Upper lobe of left lung (tissue), 6 donors: Measurements from ENCODE around the gene MYO5B. TPM values are rescaled to one million over a fixed set of nuclear protein-coding genes. Genes with fewer than 3 reads are reported as not detected.

Source experiments
- ATAC-seq, 2 donors: fragments of 200-7000 bp; cut with Tn5 transposase; one replicate each; pipeline ENCODE4 v1.9.1; 2022; ENCODE audit warnings: mild to moderate bottlenecking in 2 of 2, moderate library complexity in 2 of 2; ENCODE audit not compliant: low FRiP score in 2 of 2
- DNase-seq, 2 donors: peaks; one replicate each; pipeline ENCODE4 v3.0.0-alpha.2; 2019 to 2020
- H3K27ac ChIP-seq, 4 donors: fragments of 200-600 bp; sonication (generic); one replicate each; pipeline ENCODE4 v1.5.1; 2016 to 2019
- H3K27me3 ChIP-seq, 4 donors: fragments of 200-600 bp; sonication (generic); one replicate each; pipeline ENCODE4 v1.5.1; 2017 to 2019
- H3K36me3 ChIP-seq, 4 donors: fragments of 200-600 bp; sonication (generic); one replicate each; pipeline ENCODE4 v1.5.1; 2016 to 2019
- H3K4me1 ChIP-seq, 4 donors: fragments of 200-600 bp; sonication (generic); one replicate each; pipeline ENCODE4 v1.5.1; 2018 to 2019
- H3K4me3 ChIP-seq, 4 donors: fragments of 200-600 bp; sonication (generic); one replicate each; pipeline ENCODE4 v1.5.1; 2017 to 2019; ENCODE audit warnings: mild to moderate bottlenecking in 2 of 4, moderate library complexity in 1 of 4
- H3K9me3 ChIP-seq, 4 donors: fragments of 200-600 bp; sonication (generic); one replicate each; pipeline ENCODE4 v1.5.1; 2018 to 2019
- EP300 ChIP-seq, 4 donors: sonication (generic); formaldehyde crosslinking; IDR thresholded peaks; one replicate each; pipeline ENCODE4 v1.5.1; 2017; ENCODE audit warnings: antibody characterized with exemption in 4 of 4, control low read depth in 2 of 4
- POLR2A ChIP-seq, 4 donors: fragments of 450-650 bp; IDR thresholded peaks; one replicate each; pipeline ENCODE4 v1.5.1; 2016 to 2017; ENCODE audit warnings: antibody characterized with exemption in 4 of 4, mild to moderate bottlenecking in 2 of 4
- POLR2AphosphoS5 ChIP-seq, 2 donors: sonication (generic); formaldehyde crosslinking; IDR thresholded peaks; one replicate each; pipeline ENCODE4 v1.5.1; 2017; ENCODE audit warnings: antibody characterized with exemption in 2 of 2
- WGBS, 2 donors: methylation state at CpG; one replicate each; pipeline ENCODE4 v1.1.5; 2017 to 2018; 5-methylcytosine and 5-hydroxymethylcytosine counted together
- total RNA-seq, 6 donors: library from RNA; depleted of rRNA in 4 of 6; stranded (reverse); fragments of >200 nt in 4 of 6; gene quantifications; one replicate each; pipeline versions ENCODE4 v1.1.0 to v1.2.1, GENCODE V29; 2016 to 2021
- TF ChIP-seq, protein P1 (sequence below), 6 experiments: fragments of 450-650 bp in 4 of 6; fragments of 200-600 bp in 2 of 6; sonication (generic) in 2 of 6; IDR thresholded peaks; one replicate each; pipeline ENCODE4 v1.5.1; 2016 to 2019; ENCODE audit warnings: antibody characterized with exemption in 6 of 6
- donor health status: DM: no; HTN: no; CAD: no; lungs with moderate emphysema.
- donor health status: DM: no; HTN: yes; CAD: no; lungs with severe emphysema.

The MYO5B gene
- total RNA-seq, 6 donors from 2014 or later = 25.4 to 95.2 (median 49.6) TPM

GRCh38 chr18:50158866-50159653, 35.9 kb downstream of the MYO5B start:
- Histone ChIP-seq H3K27me3 (no peaks in the 10 kb centered on the region), H3K4me1 (peaks cover 4 to 11% (median 7%) of the 10 kb centered on the region in 4 donors), H3K27ac (peak overlapping the region in 1 of 4 donors; percentile 48), H3K4me3 (no peak overlapping the region), H3K9me3 (no peaks in the 10 kb centered on the region), H3K36me3 (no peaks in the 10 kb centered on the region)
- TF ChIP-seq, protein P1, sequence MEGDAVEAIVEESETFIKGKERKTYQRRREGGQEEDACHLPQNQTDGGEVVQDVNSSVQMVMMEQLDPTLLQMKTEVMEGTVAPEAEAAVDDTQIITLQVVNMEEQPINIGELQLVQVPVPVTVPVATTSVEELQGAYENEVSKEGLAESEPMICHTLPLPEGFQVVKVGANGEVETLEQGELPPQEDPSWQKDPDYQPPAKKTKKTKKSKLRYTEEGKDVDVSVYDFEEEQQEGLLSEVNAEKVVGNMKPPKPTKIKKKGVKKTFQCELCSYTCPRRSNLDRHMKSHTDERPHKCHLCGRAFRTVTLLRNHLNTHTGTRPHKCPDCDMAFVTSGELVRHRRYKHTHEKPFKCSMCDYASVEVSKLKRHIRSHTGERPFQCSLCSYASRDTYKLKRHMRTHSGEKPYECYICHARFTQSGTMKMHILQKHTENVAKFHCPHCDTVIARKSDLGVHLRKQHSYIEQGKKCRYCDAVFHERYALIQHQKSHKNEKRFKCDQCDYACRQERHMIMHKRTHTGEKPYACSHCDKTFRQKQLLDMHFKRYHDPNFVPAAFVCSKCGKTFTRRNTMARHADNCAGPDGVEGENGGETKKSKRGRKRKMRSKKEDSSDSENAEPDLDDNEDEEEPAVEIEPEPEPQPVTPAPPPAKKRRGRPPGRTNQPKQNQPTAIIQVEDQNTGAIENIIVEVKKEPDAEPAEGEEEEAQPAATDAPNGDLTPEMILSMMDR (IDR thresholded peaks at IDR 0.05) = no peak
- TF ChIP-seq POLR2A (IDR thresholded peaks at IDR 0.05) (no peak), EP300 (IDR thresholded peaks at IDR 0.05) (no peak), POLR2AphosphoS5 (IDR thresholded peaks at IDR 0.05) (no peak)
- 59 to 70% methylated on average over 9 of the region's 9 CpGs for WGBS, 2 donors
- ATAC-seq (no peak), DNase-seq (peak in 1 of 2 donors; percentile 24)

DNA sequence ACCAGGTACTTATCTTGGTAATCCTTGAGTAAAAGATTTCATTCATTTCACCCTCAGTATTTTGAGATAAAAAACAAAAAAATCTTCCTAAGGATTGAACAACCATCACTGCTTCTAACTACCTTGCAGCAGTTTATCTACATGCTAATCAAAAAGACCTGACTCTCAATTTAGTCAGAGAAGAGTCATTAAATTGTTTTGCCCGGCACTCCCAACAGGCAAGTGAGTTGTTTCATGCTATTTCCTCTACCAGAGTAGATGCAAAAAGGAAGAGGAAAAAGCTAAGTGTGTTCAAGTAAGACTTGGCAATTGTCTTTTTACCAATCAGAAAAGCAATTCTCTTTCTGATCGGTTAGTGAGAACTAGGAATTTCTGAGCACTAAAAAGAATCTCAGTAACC, 39.5 kb downstream of the MYO5B start:
- H3K36me3 ChIP-seq = no peaks in the 10 kb centered on the region
- no peak for ATAC-seq
- H3K27ac ChIP-seq = no peak overlapping the region
- WGBS, 2 donors = 80 to 84% methylated on average over 2 of the region's 2 CpGs
- TF ChIP-seq POLR2AphosphoS5 (IDR thresholded peaks at IDR 0.05) (no peak), POLR2A (IDR thresholded peaks at IDR 0.05) (no peak), EP300 (IDR thresholded peaks at IDR 0.05) (no peak)
- TF ChIP-seq, protein P1 (IDR thresholded peaks at IDR 0.05) = no peak
- no peaks in the 10 kb centered on the region for H3K9me3 ChIP-seq
- no peak for DNase-seq
- H3K4me3 ChIP-seq = no peak overlapping the region
- H3K27me3 ChIP-seq = no peaks in the 10 kb centered on the region
- H3K4me1 ChIP-seq = peaks cover 0 to 4% (median 0%) of the 10 kb centered on the region in 4 donors

DNA sequence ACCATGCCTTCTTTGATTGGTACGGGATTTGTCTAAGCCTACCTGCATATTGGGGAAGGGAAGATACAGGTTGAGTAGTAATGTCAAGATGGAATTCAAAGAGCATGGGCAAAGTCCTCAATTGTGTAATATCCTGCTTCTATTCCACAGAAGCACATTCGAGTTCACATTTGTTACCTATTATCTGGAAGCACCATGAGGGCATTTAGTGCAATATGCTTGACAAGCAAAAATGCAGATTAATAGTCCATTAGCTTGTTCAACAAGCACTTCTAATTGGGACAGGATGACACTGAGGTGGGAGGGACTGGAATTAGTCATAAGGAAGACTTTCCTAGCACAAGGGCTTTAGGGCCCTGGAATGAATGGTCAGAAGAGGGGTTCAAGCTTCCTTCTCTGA, 40.5 kb downstream of the MYO5B start:
- DNase-seq = no peak

DNA sequence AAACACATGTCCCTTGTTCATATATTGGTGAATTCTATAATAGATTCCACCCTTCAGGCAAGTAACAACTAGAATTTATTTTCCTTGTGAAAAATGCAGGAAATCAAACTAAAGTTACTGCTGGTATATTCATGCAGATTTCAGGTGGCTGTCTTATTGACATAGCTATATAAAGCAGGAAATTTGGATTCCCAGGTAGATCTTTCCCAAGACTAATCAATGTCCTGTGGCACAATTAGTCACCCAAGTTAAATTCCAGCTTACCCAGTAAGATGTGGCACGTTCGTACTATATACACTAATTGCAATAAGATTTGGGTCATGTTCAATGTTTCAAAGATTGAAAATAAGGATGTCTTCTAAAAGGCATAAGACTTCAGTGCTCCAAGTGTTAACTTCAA, 42.0 kb downstream of the MYO5B start:
- ATAC-seq (no peak), DNase-seq (no peak)
- no peak for TF ChIP-seq EP300 (IDR thresholded peaks at IDR 0.05)
- no peak for TF ChIP-seq POLR2A (IDR thresholded peaks at IDR 0.05)
- TF ChIP-seq POLR2AphosphoS5 (IDR thresholded peaks at IDR 0.05) = no peak
- TF ChIP-seq, protein P1 (IDR thresholded peaks at IDR 0.05) = no peak
- H3K27ac ChIP-seq = no peak overlapping the region
- no peak overlapping the region for H3K4me3 ChIP-seq
- no peaks in the 10 kb centered on the region for H3K27me3 ChIP-seq
- no peaks in the 10 kb centered on the region for H3K36me3 ChIP-seq
- 62 to 79% methylated on average over 2 of the region's 2 CpGs for WGBS, 2 donors
- H3K4me1 ChIP-seq = no peaks in the 10 kb centered on the region
- H3K9me3 ChIP-seq = no peaks in the 10 kb centered on the region

More for the DNA sequence above, 40.5 kb downstream of the MYO5B start:
- TF ChIP-seq, protein P1 (IDR thresholded peaks at IDR 0.05) = no peak
- TF ChIP-seq POLR2AphosphoS5 (IDR thresholded peaks at IDR 0.05) = no peak
- no peak for TF ChIP-seq POLR2A (IDR thresholded peaks at IDR 0.05)
- no peak for TF ChIP-seq EP300 (IDR thresholded peaks at IDR 0.05)
- Histone ChIP-seq H3K36me3 (no peaks in the 10 kb centered on the region), H3K4me3 (no peak overlapping the region), H3K4me1 (peaks cover 0 to 4% (median 0%) of the 10 kb centered on the region in 4 donors), H3K27ac (no peak overlapping the region), H3K9me3 (no peaks in the 10 kb centered on the region), H3K27me3 (no peaks in the 10 kb centered on the region)
- WGBS, 2 donors = 88% methylated on average over 2 of the region's 2 CpGs
- ATAC-seq = no peak

DNA sequence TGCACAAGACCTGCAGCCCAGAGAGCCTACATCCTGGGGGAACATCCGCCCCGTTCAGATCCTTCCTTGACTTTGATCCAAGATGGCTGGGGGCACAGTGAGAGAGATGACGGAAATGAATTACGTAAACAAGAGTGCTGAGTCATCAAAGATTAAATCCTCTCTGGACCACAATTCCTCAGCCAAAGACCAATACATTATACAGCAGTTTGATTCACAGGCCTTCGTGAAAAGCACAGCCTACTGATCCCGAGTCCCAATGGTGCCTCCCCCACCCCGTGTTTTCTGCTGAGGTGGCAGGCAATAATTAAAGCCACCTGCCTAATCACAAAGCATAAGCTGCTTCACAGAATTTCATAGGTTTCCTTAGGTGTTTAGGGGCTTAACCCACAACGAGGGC, 43.0 kb downstream of the MYO5B start:
- TF ChIP-seq EP300 (IDR thresholded peaks at IDR 0.05) (no peak), POLR2AphosphoS5 (IDR thresholded peaks at IDR 0.05) (no peak), POLR2A (IDR thresholded peaks at IDR 0.05) (no peak)
- TF ChIP-seq, protein P1 (IDR thresholded peaks at IDR 0.05) = no peak
- no peak overlapping the region for H3K4me3 ChIP-seq
- WGBS, 2 donors = 45 to 71% methylated on average over 8 of the region's 8 CpGs
- no peaks in the 10 kb centered on the region for H3K9me3 ChIP-seq
- no peak overlapping the region for H3K27ac ChIP-seq
- DNase-seq = no peak
- ATAC-seq = no peak
- no peaks in the 10 kb centered on the region for H3K36me3 ChIP-seq
- no peaks in the 10 kb centered on the region for H3K4me1 ChIP-seq
- no peaks in the 10 kb centered on the region for H3K27me3 ChIP-seq
